Measurements from ENCODE around the gene LUC7L.
A peak's percentile ranks its signal among the peaks of the same experiment; 100 is the strongest.

LUC7L gene

DNA sequence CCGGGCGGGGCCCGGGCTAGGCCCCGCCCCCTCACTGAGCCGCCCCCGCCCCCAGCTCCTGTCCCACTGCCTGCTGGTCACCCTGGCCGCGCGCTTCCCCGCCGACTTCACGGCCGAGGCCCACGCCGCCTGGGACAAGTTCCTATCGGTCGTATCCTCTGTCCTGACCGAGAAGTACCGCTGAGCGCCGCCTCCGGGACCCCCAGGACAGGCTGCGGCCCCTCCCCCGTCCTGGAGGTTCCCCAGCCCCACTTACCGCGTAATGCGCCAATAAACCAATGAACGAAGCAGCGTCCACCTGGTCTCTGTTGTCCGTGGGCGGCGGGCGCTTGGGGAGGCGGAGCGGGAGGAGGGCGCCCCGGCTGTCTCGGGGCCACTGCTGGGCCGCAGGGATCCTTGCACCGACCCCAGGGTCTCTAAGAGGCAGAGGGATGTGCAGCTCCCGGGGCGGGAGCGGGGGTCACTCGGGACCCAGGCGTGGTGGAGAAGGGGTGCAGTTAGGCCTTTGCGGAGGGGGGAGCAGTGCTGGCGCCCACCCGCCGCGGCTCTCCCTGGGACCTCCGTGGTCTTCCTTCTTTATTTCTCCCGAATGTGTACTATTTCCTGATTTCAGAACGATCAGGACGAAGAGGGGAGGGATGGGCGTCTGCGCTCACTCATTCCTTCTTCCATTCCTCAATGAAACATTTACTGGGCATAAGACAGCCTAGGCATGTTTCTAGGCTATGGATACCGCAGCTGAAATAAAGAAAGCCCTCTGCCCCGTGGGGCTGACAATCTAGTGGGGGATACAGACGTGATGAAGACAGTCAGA lies 74.8 kb downstream of the LUC7L start:
- TF ChIP-seq EGR1 (IDR thresholded peaks at IDR 0.05) (peak; percentile 75), CREB1 (IDR thresholded peaks at IDR 0.05; ENCODE audit: low read depth) (no peak), ZBTB7A (IDR thresholded peaks at IDR 0.05; ENCODE audit: low read depth) (peak; percentile 67; the same call in 1 of the 2 replicates), NFIC (IDR thresholded peaks at IDR 0.05) (no peak)
- TF ChIP-seq, protein P1, sequence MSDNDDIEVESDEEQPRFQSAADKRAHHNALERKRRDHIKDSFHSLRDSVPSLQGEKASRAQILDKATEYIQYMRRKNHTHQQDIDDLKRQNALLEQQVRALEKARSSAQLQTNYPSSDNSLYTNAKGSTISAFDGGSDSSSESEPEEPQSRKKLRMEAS (IDR thresholded peaks at IDR 0.05), result peak; percentile 51

DNA sequence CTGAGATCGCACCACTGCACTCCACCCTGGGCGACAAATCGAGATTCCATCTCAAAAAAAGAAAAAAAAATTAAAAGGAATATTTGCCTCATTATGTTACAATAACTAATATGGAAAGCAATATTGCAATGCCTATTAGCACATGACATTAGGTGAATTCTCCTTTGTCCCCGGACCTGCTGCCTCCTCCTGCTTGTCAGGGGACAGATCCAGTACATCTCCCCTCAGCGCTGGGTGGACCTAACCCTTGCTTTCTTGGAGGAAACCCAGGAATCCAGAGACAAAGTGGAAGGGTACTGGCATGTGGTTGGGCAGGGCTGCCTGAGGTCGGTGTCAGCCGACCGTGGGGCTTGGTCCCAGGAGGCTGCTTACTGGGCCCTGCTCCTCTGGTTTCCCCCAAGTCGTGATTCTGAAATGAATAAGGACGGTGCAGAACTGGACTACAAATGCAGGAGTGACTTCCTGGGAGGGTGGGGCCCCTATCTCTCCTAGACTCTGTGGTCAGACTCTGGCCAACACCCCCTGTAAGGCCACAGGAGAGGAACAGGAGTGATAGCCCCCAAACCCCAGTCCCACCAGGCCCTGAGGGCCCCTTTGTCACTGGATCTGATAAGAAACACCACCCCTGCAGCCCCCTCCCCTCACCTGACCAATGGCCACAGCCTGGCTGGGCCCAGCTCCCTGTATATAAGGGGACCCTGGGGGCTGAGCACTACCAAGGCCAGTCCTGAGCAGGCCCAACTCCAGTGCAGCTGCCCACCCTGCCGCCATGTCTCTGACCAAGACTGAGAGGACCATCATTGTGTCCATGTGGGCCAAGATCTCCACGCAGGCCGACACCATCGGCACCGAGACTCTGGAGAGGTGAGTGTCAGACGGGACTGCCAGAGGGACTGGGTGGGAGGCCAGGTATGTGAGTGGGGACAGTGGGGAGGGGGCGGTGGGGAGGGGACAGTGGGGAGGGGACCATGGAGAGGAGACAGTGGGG lies 76.8 kb downstream of the LUC7L start, which contains the start of gene HBZ:
HBZ (plus strand) TSS at position 504 of the 988 bp plus-strand sequence; CDS start at position 770, 266 bp downstream.
- TF ChIP-seq, protein P1 (IDR thresholded peaks at IDR 0.05), result no peak
- no peak for TF ChIP-seq EP300 (IDR thresholded peaks at IDR 0.05; ENCODE audit: borderline replicate concordance)
- TF ChIP-seq TAF1 (IDR thresholded peaks at IDR 0.05; ENCODE audit: low read depth), result no peak
- no peak for TF ChIP-seq YY1 (IDR thresholded peaks at IDR 0.05; ENCODE audit: low read depth)
- TF ChIP-seq FOXM1 (IDR thresholded peaks at IDR 0.05; ENCODE audit: borderline replicate concordance, low read depth), result no peak
- no peak for TF ChIP-seq CEBPB (IDR thresholded peaks at IDR 0.05)
- TF ChIP-seq, protein P2, sequence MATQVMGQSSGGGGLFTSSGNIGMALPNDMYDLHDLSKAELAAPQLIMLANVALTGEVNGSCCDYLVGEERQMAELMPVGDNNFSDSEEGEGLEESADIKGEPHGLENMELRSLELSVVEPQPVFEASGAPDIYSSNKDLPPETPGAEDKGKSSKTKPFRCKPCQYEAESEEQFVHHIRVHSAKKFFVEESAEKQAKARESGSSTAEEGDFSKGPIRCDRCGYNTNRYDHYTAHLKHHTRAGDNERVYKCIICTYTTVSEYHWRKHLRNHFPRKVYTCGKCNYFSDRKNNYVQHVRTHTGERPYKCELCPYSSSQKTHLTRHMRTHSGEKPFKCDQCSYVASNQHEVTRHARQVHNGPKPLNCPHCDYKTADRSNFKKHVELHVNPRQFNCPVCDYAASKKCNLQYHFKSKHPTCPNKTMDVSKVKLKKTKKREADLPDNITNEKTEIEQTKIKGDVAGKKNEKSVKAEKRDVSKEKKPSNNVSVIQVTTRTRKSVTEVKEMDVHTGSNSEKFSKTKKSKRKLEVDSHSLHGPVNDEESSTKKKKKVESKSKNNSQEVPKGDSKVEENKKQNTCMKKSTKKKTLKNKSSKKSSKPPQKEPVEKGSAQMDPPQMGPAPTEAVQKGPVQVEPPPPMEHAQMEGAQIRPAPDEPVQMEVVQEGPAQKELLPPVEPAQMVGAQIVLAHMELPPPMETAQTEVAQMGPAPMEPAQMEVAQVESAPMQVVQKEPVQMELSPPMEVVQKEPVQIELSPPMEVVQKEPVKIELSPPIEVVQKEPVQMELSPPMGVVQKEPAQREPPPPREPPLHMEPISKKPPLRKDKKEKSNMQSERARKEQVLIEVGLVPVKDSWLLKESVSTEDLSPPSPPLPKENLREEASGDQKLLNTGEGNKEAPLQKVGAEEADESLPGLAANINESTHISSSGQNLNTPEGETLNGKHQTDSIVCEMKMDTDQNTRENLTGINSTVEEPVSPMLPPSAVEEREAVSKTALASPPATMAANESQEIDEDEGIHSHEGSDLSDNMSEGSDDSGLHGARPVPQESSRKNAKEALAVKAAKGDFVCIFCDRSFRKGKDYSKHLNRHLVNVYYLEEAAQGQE (IDR thresholded peaks at IDR 0.05; ENCODE audit: low read depth), result no peak
- TF ChIP-seq, protein P3, sequence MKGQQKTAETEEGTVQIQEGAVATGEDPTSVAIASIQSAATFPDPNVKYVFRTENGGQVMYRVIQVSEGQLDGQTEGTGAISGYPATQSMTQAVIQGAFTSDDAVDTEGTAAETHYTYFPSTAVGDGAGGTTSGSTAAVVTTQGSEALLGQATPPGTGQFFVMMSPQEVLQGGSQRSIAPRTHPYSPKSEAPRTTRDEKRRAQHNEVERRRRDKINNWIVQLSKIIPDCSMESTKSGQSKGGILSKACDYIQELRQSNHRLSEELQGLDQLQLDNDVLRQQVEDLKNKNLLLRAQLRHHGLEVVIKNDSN (IDR thresholded peaks at IDR 0.05), result no peak
- TF ChIP-seq CREB1 (IDR thresholded peaks at IDR 0.05; ENCODE audit: low read depth), result no peak

DNA sequence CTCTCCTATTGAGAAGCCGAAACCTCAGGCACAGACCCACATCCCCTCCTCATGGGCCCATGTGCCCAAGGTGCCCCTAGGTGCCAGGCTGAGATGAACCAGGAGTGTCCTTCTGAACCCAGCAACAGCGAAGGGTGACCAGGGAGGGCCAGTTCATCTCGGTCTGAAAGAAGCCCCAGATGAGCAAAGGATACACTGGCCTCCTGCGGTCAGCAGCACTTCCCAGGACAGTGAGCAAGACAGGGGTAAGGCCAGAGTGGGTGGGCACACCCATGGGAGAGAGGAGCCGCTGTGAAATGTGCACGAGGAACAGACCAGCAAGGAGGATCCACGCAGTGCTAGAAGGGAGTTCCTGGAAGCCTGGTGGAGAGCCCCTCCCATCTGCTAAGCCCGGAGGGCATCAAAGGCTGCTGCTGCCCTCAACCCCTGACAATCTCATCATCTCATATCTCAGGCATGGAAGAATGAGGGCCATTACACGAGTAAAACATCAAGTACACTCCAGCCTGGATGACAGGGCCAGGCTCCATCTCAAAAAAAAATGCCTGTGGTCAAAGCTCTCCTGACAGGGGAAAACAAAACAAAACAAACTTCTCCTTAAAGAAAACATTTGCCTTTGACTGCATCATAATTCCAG lies 80.1 kb downstream of the LUC7L start:
- TF ChIP-seq, protein P3 (IDR thresholded peaks at IDR 0.05), result no peak
- TF ChIP-seq, protein P2 (IDR thresholded peaks at IDR 0.05; ENCODE audit: low read depth), result no peak
- no peak for TF ChIP-seq EP300 (IDR thresholded peaks at IDR 0.05; ENCODE audit: borderline replicate concordance)
- TF ChIP-seq, protein P1 (IDR thresholded peaks at IDR 0.05), result no peak

DNA sequence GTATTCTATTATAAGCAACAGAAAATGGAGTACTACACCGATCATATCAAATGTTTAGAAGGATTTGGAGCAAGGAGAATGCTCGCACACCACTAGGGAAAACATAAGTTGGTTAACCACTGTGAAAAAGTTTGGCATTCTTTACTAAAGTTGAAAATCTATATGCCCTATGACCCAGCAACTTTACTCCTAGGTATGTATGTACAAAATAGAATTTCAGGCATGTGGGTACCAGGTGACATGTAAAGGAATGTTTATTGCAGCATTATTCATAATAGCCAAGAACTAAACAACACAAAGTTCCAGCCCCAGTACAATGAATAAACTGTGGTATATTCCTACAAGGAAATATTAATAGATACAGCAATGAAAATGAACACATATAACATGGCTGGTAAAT lies 82.6 kb downstream of the LUC7L start:
- TF ChIP-seq RAD21 (IDR thresholded peaks at IDR 0.05; ENCODE audit: low read depth) (no peak), EGR1 (IDR thresholded peaks at IDR 0.05) (no peak), NFIC (IDR thresholded peaks at IDR 0.05) (no peak), EP300 (IDR thresholded peaks at IDR 0.05; ENCODE audit: borderline replicate concordance) (no peak), ZBTB7A (IDR thresholded peaks at IDR 0.05; ENCODE audit: low read depth) (no peak), CREB1 (IDR thresholded peaks at IDR 0.05; ENCODE audit: low read depth) (no peak), TCF12 (IDR thresholded peaks at IDR 0.05; ENCODE audit: low read depth) (no peak)
- TF ChIP-seq, protein P2 (IDR thresholded peaks at IDR 0.05; ENCODE audit: low read depth), result no peak
- TF ChIP-seq, protein P1 (IDR thresholded peaks at IDR 0.05), result no peak
- TF ChIP-seq, protein P3 (IDR thresholded peaks at IDR 0.05), result no peak
